VCaP (cell line): Measurements from ENCODE around the gene TXNDC16.

Source experiments
- H3K27ac ChIP-seq: fragments of 450-650 bp; 2 replicates; pipeline ENCODE4 v1.5.1; 2017
- TF ChIP-seq, protein P1 (sequence below): fragments of 450-650 bp; conservative IDR thresholded peaks from 2 replicates; pipeline ENCODE4 v1.5.1; 2017; ENCODE audit warnings: mild to moderate bottlenecking, moderate library complexity

TXNDC16 gene, protein sequence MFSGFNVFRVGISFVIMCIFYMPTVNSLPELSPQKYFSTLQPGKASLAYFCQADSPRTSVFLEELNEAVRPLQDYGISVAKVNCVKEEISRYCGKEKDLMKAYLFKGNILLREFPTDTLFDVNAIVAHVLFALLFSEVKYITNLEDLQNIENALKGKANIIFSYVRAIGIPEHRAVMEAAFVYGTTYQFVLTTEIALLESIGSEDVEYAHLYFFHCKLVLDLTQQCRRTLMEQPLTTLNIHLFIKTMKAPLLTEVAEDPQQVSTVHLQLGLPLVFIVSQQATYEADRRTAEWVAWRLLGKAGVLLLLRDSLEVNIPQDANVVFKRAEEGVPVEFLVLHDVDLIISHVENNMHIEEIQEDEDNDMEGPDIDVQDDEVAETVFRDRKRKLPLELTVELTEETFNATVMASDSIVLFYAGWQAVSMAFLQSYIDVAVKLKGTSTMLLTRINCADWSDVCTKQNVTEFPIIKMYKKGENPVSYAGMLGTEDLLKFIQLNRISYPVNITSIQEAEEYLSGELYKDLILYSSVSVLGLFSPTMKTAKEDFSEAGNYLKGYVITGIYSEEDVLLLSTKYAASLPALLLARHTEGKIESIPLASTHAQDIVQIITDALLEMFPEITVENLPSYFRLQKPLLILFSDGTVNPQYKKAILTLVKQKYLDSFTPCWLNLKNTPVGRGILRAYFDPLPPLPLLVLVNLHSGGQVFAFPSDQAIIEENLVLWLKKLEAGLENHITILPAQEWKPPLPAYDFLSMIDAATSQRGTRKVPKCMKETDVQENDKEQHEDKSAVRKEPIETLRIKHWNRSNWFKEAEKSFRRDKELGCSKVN

GRCh38 chr14:52552063-52552988 lies at the start of gene TXNDC16, which contains the start of gene GPR137C:
TSS of gene TXNDC16 (minus strand) at chr14:52552505. CDS start at chr14:52543557, 8,948 bp downstream.
TSS of gene GPR137C (plus strand) at chr14:52552836. CDS start at chr14:52553148, 312 bp downstream.
- TF ChIP-seq, protein P1, sequence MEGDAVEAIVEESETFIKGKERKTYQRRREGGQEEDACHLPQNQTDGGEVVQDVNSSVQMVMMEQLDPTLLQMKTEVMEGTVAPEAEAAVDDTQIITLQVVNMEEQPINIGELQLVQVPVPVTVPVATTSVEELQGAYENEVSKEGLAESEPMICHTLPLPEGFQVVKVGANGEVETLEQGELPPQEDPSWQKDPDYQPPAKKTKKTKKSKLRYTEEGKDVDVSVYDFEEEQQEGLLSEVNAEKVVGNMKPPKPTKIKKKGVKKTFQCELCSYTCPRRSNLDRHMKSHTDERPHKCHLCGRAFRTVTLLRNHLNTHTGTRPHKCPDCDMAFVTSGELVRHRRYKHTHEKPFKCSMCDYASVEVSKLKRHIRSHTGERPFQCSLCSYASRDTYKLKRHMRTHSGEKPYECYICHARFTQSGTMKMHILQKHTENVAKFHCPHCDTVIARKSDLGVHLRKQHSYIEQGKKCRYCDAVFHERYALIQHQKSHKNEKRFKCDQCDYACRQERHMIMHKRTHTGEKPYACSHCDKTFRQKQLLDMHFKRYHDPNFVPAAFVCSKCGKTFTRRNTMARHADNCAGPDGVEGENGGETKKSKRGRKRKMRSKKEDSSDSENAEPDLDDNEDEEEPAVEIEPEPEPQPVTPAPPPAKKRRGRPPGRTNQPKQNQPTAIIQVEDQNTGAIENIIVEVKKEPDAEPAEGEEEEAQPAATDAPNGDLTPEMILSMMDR, result no peak
- peak within 1 kb of the TSS; percentile 98 for H3K27ac ChIP-seq

DNA sequence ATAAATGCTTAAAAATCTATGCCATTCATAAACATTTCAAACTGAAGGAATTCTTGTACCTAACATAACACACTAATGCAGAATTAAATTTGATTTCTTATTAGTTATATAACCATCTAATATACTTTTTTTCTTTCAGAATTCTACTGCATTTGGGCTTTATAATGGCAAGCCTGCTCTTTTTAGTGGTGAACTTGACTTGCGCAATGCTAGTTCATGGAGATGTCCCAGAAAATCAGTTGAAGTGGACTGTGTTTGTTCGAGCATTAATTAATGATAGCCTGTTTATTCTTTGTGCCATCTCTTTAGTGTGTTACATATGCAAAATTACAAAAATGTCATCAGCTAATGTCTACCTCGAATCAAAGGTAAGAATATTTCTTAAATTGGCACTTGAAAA lies 47.7 kb upstream of the TXNDC16 start:
- TF ChIP-seq, protein P1, result no peak
- no peak overlapping the region for H3K27ac ChIP-seq

- H3K27ac ChIP-seq, result no peak overlapping the region
- TF ChIP-seq, protein P1, result no peak
These were observed 46.3 kb upstream of the TXNDC16 start for GRCh38 chr14:52598568-52598967.

DNA sequence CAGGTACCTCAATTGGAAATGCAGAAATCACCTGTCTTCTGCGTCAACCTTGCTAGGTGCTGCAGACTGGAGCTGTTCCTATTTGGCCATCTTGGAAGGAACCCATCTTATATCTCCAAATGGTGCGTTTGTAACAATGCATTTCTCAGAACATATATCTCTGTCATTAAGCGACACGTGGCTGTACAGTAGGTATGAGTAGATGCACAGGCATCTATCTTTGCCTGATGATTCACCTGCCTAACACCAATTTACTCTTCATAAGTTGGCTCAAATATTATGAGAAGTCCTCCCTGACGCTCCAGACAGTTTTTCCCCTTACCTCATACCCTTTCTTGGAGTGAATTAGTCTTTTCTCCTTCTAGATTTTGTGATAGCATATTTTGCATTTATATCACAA lies 44.6 kb upstream of the TXNDC16 start:
- TF ChIP-seq, protein P1, result no peak

GRCh38 chr14:52596320-52596719 lies 44.0 kb upstream of the TXNDC16 start:
- TF ChIP-seq, protein P1, result no peak
- no peak overlapping the region for H3K27ac ChIP-seq

More for the DNA sequence above, 44.6 kb upstream of the TXNDC16 start:
- no peak overlapping the region for H3K27ac ChIP-seq

DNA sequence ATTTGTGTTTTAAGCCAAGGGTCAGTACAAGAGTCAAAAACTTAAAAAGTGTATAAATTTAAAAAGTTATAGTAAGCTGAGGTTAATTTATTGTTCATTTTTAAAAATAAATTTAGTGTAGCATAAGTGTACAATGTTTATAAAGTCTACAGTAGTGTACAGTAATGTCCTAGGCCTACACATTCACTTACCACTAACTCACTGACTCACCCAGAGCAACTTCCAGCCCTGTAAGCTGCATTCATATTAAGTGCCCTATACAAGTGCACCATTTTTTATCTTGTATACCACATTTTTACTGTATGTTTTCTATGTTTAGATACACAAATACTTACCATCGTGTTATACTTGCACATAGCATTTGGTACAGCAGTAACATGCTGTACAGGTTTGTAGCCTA lies 38.0 kb upstream of the TXNDC16 start:
- TF ChIP-seq, protein P1, result no peak
- H3K27ac ChIP-seq, result no peak overlapping the region
